Measurements from ENCODE around the gene C8B. TPM values are rescaled to one million over a fixed set of nuclear protein-coding genes. Genes with fewer than 3 reads are reported as not detected.

C8B gene
- total RNA-seq, 1 experiment from 2014 or later, result not detected

DNA sequence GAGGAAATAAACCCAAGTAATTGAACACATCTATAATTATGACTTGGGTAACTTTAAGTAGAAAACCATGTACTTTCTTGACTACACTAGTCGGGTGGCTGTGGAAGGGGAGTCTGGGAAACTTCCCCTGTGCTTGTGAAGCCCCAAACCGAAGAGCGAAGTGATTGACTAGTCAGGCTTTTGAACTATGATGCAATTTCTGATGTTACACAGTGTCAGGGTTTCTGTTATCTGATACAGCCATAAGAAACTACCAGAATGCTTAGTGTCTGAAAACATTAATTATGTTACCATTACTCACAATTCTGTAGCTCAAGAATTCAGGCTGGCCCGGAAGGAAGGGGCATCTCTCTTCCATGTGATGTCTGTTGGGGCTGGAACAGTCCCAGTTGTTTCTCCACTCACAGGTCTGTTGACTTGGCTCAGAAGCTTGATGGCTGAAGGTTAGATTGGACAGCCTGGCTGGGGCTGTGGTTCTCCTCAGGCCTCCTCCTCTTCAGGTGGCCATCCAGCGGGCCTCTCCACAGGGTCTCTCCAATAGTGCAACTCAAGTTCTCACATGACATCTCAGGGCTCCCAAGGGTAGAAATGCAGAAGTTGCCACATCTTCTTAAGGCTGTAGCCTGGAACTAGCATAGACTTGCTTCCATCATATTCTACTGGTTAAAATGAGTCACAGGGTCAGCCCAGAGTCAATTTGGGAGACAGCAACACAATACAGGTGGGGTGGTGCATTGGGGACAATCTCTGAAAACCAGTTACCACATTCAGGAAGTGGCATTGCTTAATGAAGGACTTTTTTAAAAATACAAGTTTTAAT lies 8.3 kb upstream of the C8B start:
- DNase-seq (ENCODE audit: extremely low read depth, low read depth), result no peak

GRCh38 chr1:56972976-56973375 lies 7.2 kb upstream of the C8B start:
- no peak for DNase-seq (ENCODE audit: extremely low read depth, low read depth)

- no peak for DNase-seq (ENCODE audit: extremely low read depth, low read depth)
Observed at GRCh38 chr1:56970280-56970679, 4.5 kb upstream of the C8B start.

DNA sequence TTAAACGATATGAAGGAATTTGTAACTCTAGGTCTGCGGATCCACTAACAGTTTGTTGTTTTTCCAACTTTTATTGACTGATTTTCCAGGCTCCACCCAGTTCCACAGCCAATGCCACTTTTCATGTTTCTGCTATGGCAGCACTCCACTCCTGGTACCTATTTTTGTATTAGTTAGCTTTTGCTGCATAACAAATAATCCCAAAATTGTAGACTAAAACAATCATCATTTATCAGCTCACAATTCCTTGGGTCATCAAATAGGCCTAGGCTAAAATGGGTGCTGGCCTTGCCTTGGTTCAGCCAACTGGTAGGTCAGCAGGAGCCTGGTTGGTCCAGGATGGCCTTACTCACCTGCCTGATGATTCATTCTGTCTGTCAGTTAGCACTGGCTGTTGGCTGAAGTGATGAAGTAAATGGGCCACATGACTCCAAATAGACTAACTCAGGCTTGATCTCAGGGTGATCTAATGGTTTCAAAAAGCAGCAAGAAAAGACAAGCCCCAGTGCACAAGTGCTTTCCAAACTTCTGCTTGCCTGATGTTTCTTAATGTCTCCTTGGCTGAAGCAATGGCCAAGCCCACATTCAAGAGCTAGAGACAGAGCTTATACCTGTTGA lies 3.2 kb upstream of the C8B start:
- no peak for DNase-seq (ENCODE audit: extremely low read depth, low read depth)

- no peak for DNase-seq (ENCODE audit: extremely low read depth, low read depth)
Observed at GRCh38 chr1:56967900-56968832, 2.4 kb upstream of the C8B start.

DNA sequence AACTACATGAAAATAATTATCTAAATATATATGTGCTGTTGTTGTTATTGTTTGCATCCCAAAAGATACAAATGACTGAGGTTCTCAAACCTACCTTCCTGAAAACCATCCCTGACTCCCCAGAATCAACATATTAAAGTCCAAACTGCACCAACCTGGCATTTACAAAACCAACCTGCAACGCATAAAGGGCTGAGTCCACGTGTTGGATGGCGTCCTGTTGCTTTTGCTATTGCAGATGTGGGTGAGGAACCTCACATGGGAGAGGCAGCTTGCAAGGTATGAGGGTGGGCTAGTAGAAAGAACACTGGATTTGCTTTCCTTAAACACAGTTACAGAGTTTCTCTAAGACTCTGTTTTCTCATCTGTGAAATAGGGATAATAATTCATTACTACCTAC lies 1.5 kb upstream of the C8B start:
- DNase-seq (ENCODE audit: extremely low read depth, low read depth), result no peak

GRCh38 chr1:56966698-56966999 lies 834 bp upstream of the C8B start:
- no peak for DNase-seq (ENCODE audit: extremely low read depth, low read depth)

DNA sequence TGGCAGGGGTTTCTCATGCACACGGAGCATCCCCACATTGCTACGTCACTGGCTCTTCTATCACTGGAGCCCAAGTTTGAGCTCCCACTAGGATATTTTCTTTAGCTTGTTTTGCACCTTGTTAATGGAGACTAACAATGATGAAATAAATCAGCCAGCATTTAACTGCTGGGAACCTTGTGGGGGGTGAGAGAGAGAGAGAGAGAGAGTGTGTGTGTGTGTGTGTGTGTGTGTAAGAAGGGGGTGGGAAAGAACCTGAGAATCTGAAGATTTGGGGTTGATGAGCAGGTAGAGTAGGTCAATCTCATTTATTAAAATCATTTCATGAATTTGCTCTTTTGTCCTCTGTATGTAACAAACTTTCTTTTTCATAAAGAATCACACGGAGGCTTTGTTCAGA lies 624 bp downstream of the C8B start:
- no peak for DNase-seq (ENCODE audit: extremely low read depth, low read depth)

GRCh38 chr1:56964349-56965017 lies 1.3 kb downstream of the C8B start:
- DNase-seq (ENCODE audit: extremely low read depth, low read depth), result no peak

DNA sequence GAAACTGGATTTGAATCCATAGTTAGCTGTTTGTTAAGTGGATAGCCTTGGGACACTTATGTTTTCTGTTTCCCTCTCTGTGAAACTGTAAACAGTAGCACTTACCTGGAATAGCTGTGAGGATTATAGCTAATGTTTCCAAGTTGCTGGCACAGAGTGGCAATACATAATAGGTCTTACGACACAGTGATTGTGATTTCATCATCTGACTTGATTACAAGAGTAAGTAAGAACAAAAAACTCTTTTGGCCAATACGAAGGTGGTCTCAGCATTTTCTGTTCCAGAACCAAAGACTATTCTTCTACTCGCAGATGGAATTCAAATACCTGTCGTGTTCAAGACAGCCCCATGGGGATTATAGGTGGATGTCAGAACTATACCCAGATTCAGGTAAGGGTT lies 2.1 kb downstream of the C8B start:
- DNase-seq (ENCODE audit: extremely low read depth, low read depth), result no peak

- no peak for DNase-seq (ENCODE audit: extremely low read depth, low read depth)
Observed at GRCh38 chr1:56961426-56961825, 4.4 kb downstream of the C8B start.

DNA sequence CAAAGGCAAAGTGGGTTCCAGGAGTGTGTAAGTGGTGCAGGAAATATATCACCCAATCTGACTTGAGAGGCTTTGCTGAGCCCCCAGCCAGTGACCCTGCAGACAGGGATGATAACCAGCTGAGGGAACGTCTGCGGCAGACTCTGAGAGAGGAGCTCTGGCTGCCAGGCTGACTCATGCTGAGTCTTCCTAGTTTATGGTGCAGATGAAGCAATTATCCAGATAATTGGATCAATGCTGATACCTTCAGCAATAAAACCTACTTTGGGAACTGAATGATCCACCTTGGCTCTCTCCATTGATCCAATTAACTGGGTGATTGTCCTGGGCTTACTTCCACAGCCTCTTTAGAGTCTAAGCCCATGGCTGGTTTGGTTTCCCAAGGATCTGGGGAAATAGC lies 7.3 kb downstream of the C8B start:
- DNase-seq (ENCODE audit: extremely low read depth, low read depth), result no peak

- DNase-seq (ENCODE audit: extremely low read depth, low read depth), result no peak
Observed at GRCh38 chr1:56957931-56958330, 7.9 kb downstream of the C8B start.

GRCh38 chr1:56954664-56955063 lies 11.2 kb downstream of the C8B start:
- DNase-seq (ENCODE audit: extremely low read depth, low read depth), result no peak

DNA sequence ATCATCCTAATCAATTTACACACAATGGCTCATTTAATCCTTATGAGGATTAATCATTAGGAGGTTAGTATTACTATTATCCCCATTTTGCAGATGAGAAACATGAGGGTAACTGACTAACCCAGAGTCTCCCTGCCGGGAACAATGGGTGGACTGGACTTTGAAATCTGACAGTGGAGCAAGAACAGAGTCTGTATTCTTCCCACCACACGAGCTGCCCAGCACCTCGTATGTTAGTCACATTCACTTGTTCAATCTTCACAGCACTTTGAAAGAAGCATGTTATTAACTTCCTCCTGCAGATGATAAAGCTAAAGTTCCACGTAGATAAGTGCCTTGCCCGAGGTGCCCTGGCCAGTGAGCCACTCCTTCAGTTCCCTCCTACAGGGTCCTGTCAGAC lies 12.4 kb downstream of the C8B start:
- DNase-seq (ENCODE audit: extremely low read depth, low read depth), result no peak

GRCh38 chr1:56952501-56952900 lies 13.3 kb downstream of the C8B start:
- no peak for DNase-seq (ENCODE audit: extremely low read depth, low read depth)

GRCh38 chr1:56948403-56949023 lies 17.3 kb downstream of the C8B start:
- no peak for DNase-seq (ENCODE audit: extremely low read depth, low read depth)

DNA sequence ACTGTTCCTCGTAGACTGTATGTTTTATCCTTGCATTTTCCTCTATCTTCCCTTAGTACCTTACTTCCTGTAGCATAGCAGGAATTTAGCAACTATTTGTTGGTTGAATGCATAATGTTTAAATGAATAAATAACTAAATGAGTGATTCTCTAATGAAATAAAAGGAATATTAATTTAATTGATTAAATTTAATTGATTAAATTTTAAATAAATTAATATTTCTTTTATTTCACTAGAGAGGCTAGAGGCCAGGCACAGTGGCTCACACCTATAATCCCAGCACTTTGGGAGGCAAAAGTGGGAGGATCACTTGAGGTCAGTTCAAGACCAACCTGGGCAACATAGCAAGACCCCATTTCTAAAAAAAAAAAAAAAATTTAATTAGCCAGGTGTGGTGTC lies 25.8 kb downstream of the C8B start:
- no peak for DNase-seq (ENCODE audit: extremely low read depth, low read depth)

DNA sequence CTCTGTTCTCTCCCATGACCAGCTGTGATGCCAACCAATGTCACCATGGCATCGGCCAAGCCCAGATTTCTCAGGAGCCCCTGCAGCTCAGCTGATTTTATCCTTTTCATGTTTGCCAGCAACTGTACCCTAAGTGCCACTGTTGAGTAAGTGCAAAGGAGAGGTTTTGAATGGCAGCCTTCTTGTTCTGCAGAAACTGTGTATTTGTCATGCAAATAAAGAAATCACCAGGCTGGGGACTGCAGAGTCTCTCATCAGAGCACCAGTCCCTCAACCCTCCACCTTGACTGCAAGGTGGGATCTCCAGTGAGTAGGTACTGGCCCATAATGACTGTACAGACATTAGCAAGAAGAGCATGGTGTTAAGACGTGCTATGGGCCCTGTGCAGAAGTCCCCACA lies 26.6 kb downstream of the C8B start:
- DNase-seq (ENCODE audit: extremely low read depth, low read depth), result no peak

DNA sequence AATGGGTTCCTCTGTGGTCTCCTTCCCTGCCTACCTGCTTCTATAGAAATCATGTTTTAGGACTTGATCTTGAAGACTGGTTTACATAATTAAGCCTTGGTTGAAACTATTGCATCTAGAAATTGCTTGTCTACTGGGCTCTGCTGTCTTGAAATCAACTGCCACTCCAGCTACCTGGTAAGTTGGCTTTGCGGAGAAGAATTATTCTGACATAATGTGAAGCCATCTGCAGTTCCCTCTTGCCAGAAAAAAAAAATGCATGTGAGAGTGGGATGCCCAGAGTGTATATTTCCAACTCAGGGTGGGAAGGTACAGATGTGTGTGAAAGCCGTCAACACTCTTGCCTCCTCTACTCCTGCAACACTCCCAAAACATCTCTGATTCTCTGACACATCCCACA lies 27.2 kb downstream of the C8B start:
- DNase-seq (ENCODE audit: extremely low read depth, low read depth), result no peak

Data from NCI-H460 (cell line).